Hepatocyte (in vitro differentiated cells): ENCODE measurements around the gene RPP21. TPM values are rescaled to one million over a fixed set of nuclear protein-coding genes. Genes with fewer than 3 reads are reported as not detected.

ENCODE experiments used
- DNase-seq: peaks from one replicate; pipeline ENCODE4 v3.0.0-alpha.2; 2016; ENCODE audit warnings: low spot score
- H2AFZ ChIP-seq: fragments of 200-600 bp; sonication (generic); 2 replicates; pipeline ENCODE4 v1.6.0; 2016; ENCODE audit warnings: antibody characterized with exemption, mild to moderate bottlenecking
- H3K27ac ChIP-seq: fragments of 200-600 bp; sonication (generic); 2 replicates; pipeline ENCODE4 v1.5.1; 2016; ENCODE audit warnings: mild to moderate bottlenecking
- H3K27me3 ChIP-seq: fragments of 200-600 bp; sonication (generic); 2 replicates; pipeline ENCODE4 v1.6.1; 2016
- H3K36me3 ChIP-seq: fragments of 200-600 bp; sonication (generic); replicated peaks from 2 replicates; pipeline ENCODE4 v1.5.1; 2016; ENCODE audit warnings: low read depth; ENCODE audit not compliant: insufficient read depth
- H3K4me1 ChIP-seq: fragments of 200-600 bp; sonication (generic); 2 replicates; pipeline ENCODE4 v1.5.1; 2016; ENCODE audit warnings: mild to moderate bottlenecking, moderate library complexity; ENCODE audit not compliant: insufficient read depth
- H3K4me2 ChIP-seq: fragments of 200-600 bp; sonication (generic); 2 replicates; pipeline ENCODE4 v1.6.0; 2016
- H3K4me3 ChIP-seq: fragments of 200-600 bp; sonication (generic); 2 replicates; pipeline ENCODE4 v1.5.1; 2016; ENCODE audit warnings: mild to moderate bottlenecking
- H3K79me2 ChIP-seq: fragments of 200-600 bp; sonication (generic); 2 replicates; pipeline ENCODE4 v1.6.0; 2017; ENCODE audit warnings: mild to moderate bottlenecking
- H3K9me2 ChIP-seq: fragments of 200-600 bp; sonication (generic); replicated peaks from 2 replicates; pipeline ENCODE4 v1.6.0; 2017; ENCODE audit warnings: mild to moderate bottlenecking; ENCODE audit not compliant: insufficient read depth
- H3K9me3 ChIP-seq: fragments of 200-600 bp; sonication (generic); 2 replicates; pipeline ENCODE4 v1.5.1; 2016; ENCODE audit warnings: low read depth, mild to moderate bottlenecking
- H4K20me1 ChIP-seq: fragments of 200-600 bp; sonication (generic); 2 replicates; pipeline ENCODE4 v1.6.0; 2016; ENCODE audit warnings: mild to moderate bottlenecking; ENCODE audit not compliant: insufficient read depth, poor library complexity, severe bottlenecking
- EZH2 ChIP-seq: fragments of 200-600 bp; sonication (generic); IDR thresholded peaks from 2 replicates; pipeline ENCODE4 v1.6.1; 2016; ENCODE audit warnings: antibody characterized with exemption, mild to moderate bottlenecking, borderline replicate concordance
- EZH2phosphoT487 ChIP-seq: fragments of 200-600 bp; sonication (generic); IDR thresholded peaks from one replicate; pipeline ENCODE4 v1.6.1; 2018; ENCODE audit warnings: antibody characterized with exemption, mild to moderate bottlenecking, low read depth, moderate library complexity; ENCODE audit not compliant: unreplicated experiment, severe bottlenecking
- WGBS: methylation state at CpG from one replicate; pipeline ENCODE4 v1.1.6; 2016; ENCODE audit warnings: low lambda C conversion rate; ENCODE audit errors: missing lambda C conversion rate; 5-methylcytosine and 5-hydroxymethylcytosine counted together
- polyA plus RNA-seq: library from polyadenylated mRNA; unstranded; fragments of >200 nt; fragmentation: Nextera tagmentation; extraction: Ambion mirVana; gene quantifications from 2 replicates; pipeline ENCODE4 v1.2.1, GENCODE V29; 2016
- total RNA-seq: library from RNA; depleted of rRNA; stranded (reverse); fragments of >200 nt; gene quantifications from 2 replicates; pipeline ENCODE4 v1.2.3, GENCODE V29; 2014
- TF ChIP-seq, protein P1 (sequence below): fragments of 200-600 bp; sonication (generic); IDR thresholded peaks from 2 replicates; pipeline ENCODE4 v1.5.1; 2016; ENCODE audit warnings: antibody characterized with exemption, mild to moderate bottlenecking; ENCODE audit not compliant: poor library complexity

RPP21 gene
- total and polyA plus RNA-seq, 2 experiments from 2014 or later = 40.8 to 87.2 TPM

DNA sequence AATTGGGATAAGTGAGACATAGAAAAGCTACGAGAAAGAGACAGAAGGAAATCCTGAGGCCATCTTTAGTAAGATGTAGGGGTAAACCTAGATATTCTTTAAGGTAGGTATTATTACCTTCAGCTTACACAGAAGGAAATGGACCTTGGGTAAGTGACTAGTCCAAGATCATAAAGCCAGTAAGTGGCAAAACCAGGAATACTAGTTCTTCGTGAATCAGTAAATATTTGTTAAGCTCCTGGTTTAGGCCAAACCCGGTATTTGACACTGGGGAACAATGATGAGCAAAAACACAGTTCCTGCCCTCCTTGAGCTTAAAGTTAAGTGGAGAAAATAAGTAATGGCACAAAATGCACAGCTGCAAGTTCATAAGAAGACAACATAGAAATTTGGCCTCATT lies 13.0 kb upstream of the RPP21 start:
- Histone ChIP-seq H3K36me3 (no peaks in the 10 kb centered on the region), H3K9me3 (no peaks in the 10 kb centered on the region), H3K27ac (no peak overlapping the region), H3K4me3 (no peak overlapping the region), H3K79me2 (peaks cover 4% of the 10 kb centered on the region), H3K27me3 (no peaks in the 10 kb centered on the region), H3K9me2 (no peaks in the 10 kb centered on the region), H3K4me2 (no peak overlapping the region), H3K4me1 (peaks cover 4% of the 10 kb centered on the region), H2AFZ (no peak overlapping the region), H4K20me1 (no peaks in the 10 kb centered on the region)
- no peak for TF ChIP-seq EZH2
- no peak for DNase-seq
- 76% methylated on average over 3 of the region's 3 CpGs for WGBS

DNA sequence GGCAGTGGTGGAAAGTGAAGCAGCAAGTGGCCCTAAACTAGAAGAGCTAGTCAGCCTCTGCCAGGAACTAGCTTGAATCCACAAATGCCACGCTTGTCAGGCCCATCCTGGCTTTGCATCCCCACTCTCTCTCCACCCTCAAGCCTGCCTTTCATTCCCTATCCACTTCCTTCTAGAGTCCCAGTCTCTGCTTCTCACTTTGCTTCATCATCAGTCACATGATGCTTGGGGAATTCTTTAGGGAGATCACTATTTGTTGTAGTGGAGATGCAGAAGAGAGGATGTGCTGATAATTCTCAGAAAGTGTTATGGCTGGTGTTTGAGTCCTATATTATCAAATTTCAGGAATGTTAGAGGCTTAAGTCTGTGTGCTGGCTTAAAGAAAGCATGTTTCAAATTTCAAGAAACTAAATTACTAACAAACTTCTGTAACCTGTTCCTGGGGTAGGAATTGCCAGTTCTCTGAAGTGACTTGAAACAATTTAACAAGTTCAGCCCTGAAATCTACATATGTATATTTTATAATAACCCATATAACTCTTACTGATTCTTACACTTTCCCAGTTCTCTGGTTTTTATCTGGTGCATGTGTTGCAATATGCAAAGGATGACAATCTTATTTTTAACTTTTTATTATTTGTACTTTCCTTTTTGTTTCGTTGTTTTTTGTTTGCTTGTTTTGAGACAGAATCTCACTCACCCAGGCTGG lies 10.7 kb upstream of the RPP21 start:
- H2AFZ ChIP-seq = no peak overlapping the region
- WGBS = 94% methylated on average over 2 of the region's 2 CpGs

DNA sequence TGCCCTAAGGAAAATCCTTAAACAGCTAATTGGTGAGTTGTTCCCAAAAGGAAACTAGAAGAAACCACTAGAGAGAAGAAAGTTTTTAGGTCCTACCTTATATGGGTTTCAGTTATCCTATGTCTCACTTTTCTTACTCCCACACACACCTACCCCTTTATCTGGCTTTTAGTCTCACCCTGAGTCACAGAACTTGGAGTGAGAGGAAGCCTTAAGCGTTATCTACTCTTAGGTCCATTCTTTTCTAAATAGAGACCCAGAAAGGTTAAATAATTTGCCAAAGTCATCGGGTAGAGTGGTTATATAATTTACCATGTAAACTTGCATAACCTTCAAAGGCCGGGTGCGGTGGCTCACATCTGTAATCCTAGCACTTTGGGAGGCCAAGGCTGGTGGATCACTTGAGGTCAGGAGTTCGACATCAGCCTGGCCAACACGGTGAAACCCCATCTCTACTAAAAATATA lies 4.3 kb upstream of the RPP21 start:
- peaks cover under 1% of the 10 kb centered on the region for H3K79me2 ChIP-seq
- no peak overlapping the region for H2AFZ ChIP-seq
- TF ChIP-seq EZH2 = no peak
- no peak overlapping the region for H3K4me2 ChIP-seq
- no peaks in the 10 kb centered on the region for H3K9me3 ChIP-seq
- DNase-seq = no peak
- no peaks in the 10 kb centered on the region for H3K9me2 ChIP-seq
- no peaks in the 10 kb centered on the region for H4K20me1 ChIP-seq
- no peak overlapping the region for H3K27ac ChIP-seq
- H3K4me3 ChIP-seq = no peak overlapping the region
- H3K36me3 ChIP-seq = no peaks in the 10 kb centered on the region
- WGBS = 90% methylated on average over 6 of the region's 6 CpGs
- peaks cover under 1% of the 10 kb centered on the region for H3K4me1 ChIP-seq
- H3K27me3 ChIP-seq = no peaks in the 10 kb centered on the region

More for the DNA sequence above, 10.7 kb upstream of the RPP21 start:
- Histone ChIP-seq H3K79me2 (no peaks in the 10 kb centered on the region), H3K9me2 (no peaks in the 10 kb centered on the region), H3K4me3 (no peak overlapping the region), H3K9me3 (no peaks in the 10 kb centered on the region), H3K4me1 (no peaks in the 10 kb centered on the region), H3K4me2 (no peak overlapping the region), H3K27ac (no peak overlapping the region), H3K27me3 (no peaks in the 10 kb centered on the region), H4K20me1 (no peaks in the 10 kb centered on the region), H3K36me3 (no peaks in the 10 kb centered on the region)
- DNase-seq = no peak
- TF ChIP-seq EZH2phosphoT487 (no peak), EZH2 (no peak)
- TF ChIP-seq, protein P1, sequence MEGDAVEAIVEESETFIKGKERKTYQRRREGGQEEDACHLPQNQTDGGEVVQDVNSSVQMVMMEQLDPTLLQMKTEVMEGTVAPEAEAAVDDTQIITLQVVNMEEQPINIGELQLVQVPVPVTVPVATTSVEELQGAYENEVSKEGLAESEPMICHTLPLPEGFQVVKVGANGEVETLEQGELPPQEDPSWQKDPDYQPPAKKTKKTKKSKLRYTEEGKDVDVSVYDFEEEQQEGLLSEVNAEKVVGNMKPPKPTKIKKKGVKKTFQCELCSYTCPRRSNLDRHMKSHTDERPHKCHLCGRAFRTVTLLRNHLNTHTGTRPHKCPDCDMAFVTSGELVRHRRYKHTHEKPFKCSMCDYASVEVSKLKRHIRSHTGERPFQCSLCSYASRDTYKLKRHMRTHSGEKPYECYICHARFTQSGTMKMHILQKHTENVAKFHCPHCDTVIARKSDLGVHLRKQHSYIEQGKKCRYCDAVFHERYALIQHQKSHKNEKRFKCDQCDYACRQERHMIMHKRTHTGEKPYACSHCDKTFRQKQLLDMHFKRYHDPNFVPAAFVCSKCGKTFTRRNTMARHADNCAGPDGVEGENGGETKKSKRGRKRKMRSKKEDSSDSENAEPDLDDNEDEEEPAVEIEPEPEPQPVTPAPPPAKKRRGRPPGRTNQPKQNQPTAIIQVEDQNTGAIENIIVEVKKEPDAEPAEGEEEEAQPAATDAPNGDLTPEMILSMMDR = no peak

DNA sequence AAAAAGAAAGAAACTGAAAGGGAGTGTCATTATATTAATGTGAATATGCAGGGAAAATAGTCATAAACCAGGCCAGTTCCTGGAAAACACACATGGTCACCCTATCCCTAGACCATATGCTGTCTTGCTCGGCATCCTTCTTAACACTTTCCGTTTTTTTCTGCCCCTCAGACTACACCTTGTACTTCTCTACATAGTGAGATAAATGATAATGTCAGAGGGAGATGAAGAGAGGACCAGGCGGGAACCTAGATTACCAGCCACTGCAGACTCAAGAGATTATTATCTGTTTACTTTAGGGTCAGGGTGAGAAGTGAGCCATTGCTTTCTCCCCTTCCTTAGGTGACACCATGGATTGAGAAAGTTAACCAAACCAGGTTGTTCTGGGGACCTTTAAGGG lies 3.7 kb upstream of the RPP21 start:
- Histone ChIP-seq H3K27ac (no peak overlapping the region), H3K4me1 (peaks cover 5% of the 10 kb centered on the region), H2AFZ (no peak overlapping the region), H4K20me1 (no peaks in the 10 kb centered on the region), H3K4me3 (no peak overlapping the region), H3K79me2 (peaks cover 4% of the 10 kb centered on the region), H3K9me3 (no peaks in the 10 kb centered on the region), H3K4me2 (no peak overlapping the region), H3K9me2 (no peaks in the 10 kb centered on the region), H3K36me3 (no peaks in the 10 kb centered on the region), H3K27me3 (no peaks in the 10 kb centered on the region)
- no peak for DNase-seq
- TF ChIP-seq, protein P1 = no peak
- TF ChIP-seq EZH2phosphoT487 (no peak), EZH2 (no peak)
- 91% methylated on average over 3 of the region's 3 CpGs for WGBS
